Stimulated activated naive CD8-positive, alpha-beta T cell treated with anti-CD3 and anti-CD28 coated beads, Interleukin-15, amount 100 ng/mL, for 72 hours (primary cell): ENCODE measurements around the gene CFAP74.
A peak's percentile ranks its signal among the peaks of the same experiment; 100 is the strongest.

Experiments used
- ATAC-seq: fragments of 150-1000 bp; cut with Tn5 transposase; 2 replicates; pipeline ENCODE4 v1.10.0; 2021; ENCODE audit warnings: mild to moderate bottlenecking, moderate library complexity
- DNase-seq, 2 donors: peaks; one replicate each; pipeline ENCODE4 v3.0.0; 2021 to 2022
- H3K27ac Mint-ChIP-seq, 2 donors: one replicate each; pipeline ENCODE4 v1.8.0; 2022; ENCODE audit warnings: mild to moderate bottlenecking in 2 of 2, mixed read lengths in 2 of 2, moderate library complexity in 2 of 2
- H3K27me3 Mint-ChIP-seq: one replicate; pipeline ENCODE4 v1.8.0; 2022; ENCODE audit warnings: mixed read lengths
- H3K4me1 Mint-ChIP-seq: one replicate; pipeline ENCODE4 v1.8.0; 2022; ENCODE audit warnings: mild to moderate bottlenecking, mixed read lengths
- H3K4me3 Mint-ChIP-seq, 2 donors: one replicate each; pipeline ENCODE4 v1.8.0; 2022; ENCODE audit warnings: mild to moderate bottlenecking in 2 of 2, mixed read lengths in 2 of 2, moderate library complexity in 1 of 2
- H3K9me3 Mint-ChIP-seq, 2 donors: one replicate each; pipeline ENCODE4 v1.8.0; 2022; ENCODE audit warnings: mixed read lengths in 2 of 2

The CFAP74 gene

GRCh38 chr1:2003541-2004131 is at the start of gene CFAP74:
CFAP74 (minus strand) TSS chr1:2003786; CDS start chr1:1990956, 12,830 bp downstream.
- no peaks in the 10 kb centered on the region for H3K4me1 Mint-ChIP-seq
- H3K4me3 Mint-ChIP-seq, result peak within 1 kb of the TSS in 1 of 2 donors; percentile 24
- no peaks in the 10 kb centered on the region for H3K9me3 Mint-ChIP-seq
- peaks cover 55% of the 10 kb centered on the region for H3K27me3 Mint-ChIP-seq
- H3K27ac Mint-ChIP-seq, result no peak within 1 kb of the TSS
- ATAC-seq (peak; percentile 66), DNase-seq (peak; percentile 35 to 41)

GRCh38 chr1:2053217-2053616 is 49.6 kb upstream of the CFAP74 start:
- Mint-ChIP-seq H3K4me3 (no peak overlapping the region), H3K27ac (no peak overlapping the region), H3K9me3 (no peaks in the 10 kb centered on the region), H3K27me3 (peaks cover 14% of the 10 kb centered on the region), H3K4me1 (peaks cover 37% of the 10 kb centered on the region)
- no peak for ATAC-seq
- no peak for DNase-seq

GRCh38 chr1:2052756-2053155 is 49.2 kb upstream of the CFAP74 start:
- no peak for ATAC-seq
- Mint-ChIP-seq H3K27ac (no peak overlapping the region), H3K9me3 (no peaks in the 10 kb centered on the region), H3K27me3 (peaks cover 17% of the 10 kb centered on the region), H3K4me3 (peak overlapping the region in 1 of 2 donors; percentile 14), H3K4me1 (peaks cover 39% of the 10 kb centered on the region)
- no peak for DNase-seq

GRCh38 chr1:2052054-2052679 is 48.6 kb upstream of the CFAP74 start:
- no peak overlapping the region for H3K27ac Mint-ChIP-seq
- peak overlapping the region; percentile 56 to 76 for H3K4me3 Mint-ChIP-seq
- DNase-seq (no peak), ATAC-seq (no peak)
- peaks cover 17% of the 10 kb centered on the region for H3K27me3 Mint-ChIP-seq
- H3K9me3 Mint-ChIP-seq, result no peaks in the 10 kb centered on the region
- H3K4me1 Mint-ChIP-seq, result peaks cover 39% of the 10 kb centered on the region

GRCh38 chr1:2050793-2051682 is 47.5 kb upstream of the CFAP74 start:
- peak overlapping the region; percentile 56 to 76 for H3K4me3 Mint-ChIP-seq
- no peak overlapping the region for H3K27ac Mint-ChIP-seq
- H3K4me1 Mint-ChIP-seq, result peaks cover 45% of the 10 kb centered on the region
- H3K9me3 Mint-ChIP-seq, result no peaks in the 10 kb centered on the region
- DNase-seq, result no peak
- H3K27me3 Mint-ChIP-seq, result peaks cover 17% of the 10 kb centered on the region
- ATAC-seq, result no peak

- H3K4me1 Mint-ChIP-seq, result peaks cover 51% of the 10 kb centered on the region
- peaks cover 17% of the 10 kb centered on the region for H3K27me3 Mint-ChIP-seq
- ATAC-seq, result peak; percentile 52
- DNase-seq, result no peak
- H3K27ac Mint-ChIP-seq, result no peak overlapping the region
- peak overlapping the region; percentile 54 to 59 for H3K4me3 Mint-ChIP-seq
- no peaks in the 10 kb centered on the region for H3K9me3 Mint-ChIP-seq
Observed at GRCh38 chr1:2050461-2050792, 46.8 kb upstream of the CFAP74 start.

- peak; percentile 93 for ATAC-seq
Observed at GRCh38 chr1:2049718-2050431, 46.3 kb upstream of the CFAP74 start, which contains the start of gene PRKCZ. PRKCZ (plus strand) TSS chr1:2050411; CDS start chr1:2050631, 220 bp downstream.

GRCh38 chr1:2049225-2049717 is 45.7 kb upstream of the CFAP74 start:
- Mint-ChIP-seq H3K4me3 (peak overlapping the region; percentile 84 to 88), H3K9me3 (no peaks in the 10 kb centered on the region), H3K4me1 (peaks cover 63% of the 10 kb centered on the region), H3K27me3 (peaks cover 17% of the 10 kb centered on the region), H3K27ac (peak overlapping the region; percentile 10 to 49)
- ATAC-seq, result no peak
- DNase-seq, result peak; percentile 32 to 36

More at GRCh38 chr1:2049718-2050431, 46.3 kb upstream of the CFAP74 start, which contains the start of gene PRKCZ:
- H3K4me3 Mint-ChIP-seq, result peak within 1 kb of the TSS; percentile 84 to 88
- no peak within 1 kb of the TSS for H3K27ac Mint-ChIP-seq
- peaks cover 17% of the 10 kb centered on the region for H3K27me3 Mint-ChIP-seq
- peak; percentile 94 to 95 for DNase-seq
- peaks cover 57% of the 10 kb centered on the region for H3K4me1 Mint-ChIP-seq
- no peaks in the 10 kb centered on the region for H3K9me3 Mint-ChIP-seq

- peaks cover 65% of the 10 kb centered on the region for H3K4me1 Mint-ChIP-seq
Observed at GRCh38 chr1:2047749-2048729, 44.5 kb upstream of the CFAP74 start.

GRCh38 chr1:2046953-2047748 is 43.6 kb upstream of the CFAP74 start:
- Mint-ChIP-seq H3K4me1 (peaks cover 57% of the 10 kb centered on the region), H3K4me3 (no peak overlapping the region), H3K9me3 (no peaks in the 10 kb centered on the region), H3K27me3 (peaks cover 17% of the 10 kb centered on the region), H3K27ac (no peak overlapping the region)
- ATAC-seq, result no peak
- DNase-seq, result no peak

More at GRCh38 chr1:2047749-2048729, 44.5 kb upstream of the CFAP74 start:
- ATAC-seq, result no peak
- no peak for DNase-seq
- H3K4me3 Mint-ChIP-seq, result peak overlapping the region; percentile 6
- H3K9me3 Mint-ChIP-seq, result no peaks in the 10 kb centered on the region
- peaks cover 17% of the 10 kb centered on the region for H3K27me3 Mint-ChIP-seq
- no peak overlapping the region for H3K27ac Mint-ChIP-seq

GRCh38 chr1:2046174-2046917 is 42.8 kb upstream of the CFAP74 start:
- Mint-ChIP-seq H3K27ac (no peak overlapping the region), H3K27me3 (peaks cover 17% of the 10 kb centered on the region), H3K9me3 (no peaks in the 10 kb centered on the region), H3K4me3 (no peak overlapping the region), H3K4me1 (peaks cover 49% of the 10 kb centered on the region)
- no peak for ATAC-seq
- DNase-seq, result peak; percentile 50 to 62

GRCh38 chr1:2045468-2046173 is 42.0 kb upstream of the CFAP74 start:
- DNase-seq (no peak), ATAC-seq (no peak)
- H3K27me3 Mint-ChIP-seq, result peaks cover 17% of the 10 kb centered on the region
- H3K27ac Mint-ChIP-seq, result no peak overlapping the region
- no peaks in the 10 kb centered on the region for H3K9me3 Mint-ChIP-seq
- peaks cover 47% of the 10 kb centered on the region for H3K4me1 Mint-ChIP-seq
- H3K4me3 Mint-ChIP-seq, result peak overlapping the region; percentile 69 to 78
